H1 (cell line): ENCODE data around the gene SPAAR. TPM values are rescaled to one million over a fixed set of nuclear protein-coding genes. Genes with fewer than 3 reads are reported as not detected.

Experiments
- CTCF ChIA-PET: fragments of 300-600 bp; sonication (Branson Sonifier 250); formaldehyde crosslinking; loops from one replicate; lab custom pipeline; 2021; ENCODE audit not compliant: partially characterized antibody; lab: Charles Lee
- POLR2A ChIA-PET: fragments of 300-600 bp; sonication (Branson Sonifier 250); formaldehyde crosslinking; loops from one replicate; lab custom pipeline; 2021; ENCODE audit warnings: inconsistent platforms; ENCODE audit not compliant: partially characterized antibody; lab: Charles Lee
- DNase-seq, 2 experiments: peaks; one replicate each; pipeline versions ENCODE4 v3.0.0 to v3.0.0-alpha.2; 2010 to 2022; ENCODE audit warnings: low spot score in 2 of 2, low read depth in 1 of 2, mixed read lengths in 1 of 2
- FAIRE-seq: peaks from 2 replicates; lab custom pipeline; 2011; peaks lifted over from hg19 to GRCh38; lab: Jason Lieb, UNC
- H2AFZ ChIP-seq: 2 replicates; pipeline ENCODE4 v1.8.1; 2012; ENCODE audit warnings: low read length, inconsistent platforms
- H2AK5ac ChIP-seq: 2 replicates; pipeline ENCODE4 v1.6.1; 2013; ENCODE audit warnings: low read depth, low read length
- H2BK120ac ChIP-seq: replicated peaks from 2 replicates; pipeline ENCODE3; 2013; ENCODE audit warnings: low read depth, low read length, inconsistent platforms
- H2BK12ac ChIP-seq: 2 replicates; pipeline ENCODE4 v1.6.1; 2013; ENCODE audit warnings: low read depth, low read length
- H2BK15ac ChIP-seq: 2 replicates; pipeline ENCODE4 v1.6.1; 2013; ENCODE audit warnings: low read length
- H2BK20ac ChIP-seq: 2 replicates; pipeline ENCODE4 v1.6.1; 2013; ENCODE audit warnings: low read length
- H2BK5ac ChIP-seq: 2 replicates; pipeline ENCODE4 v1.6.1; 2013; ENCODE audit warnings: low read depth, low read length
- H3K14ac ChIP-seq: 2 replicates; pipeline ENCODE4 v1.6.1; 2013; ENCODE audit warnings: inconsistent platforms; ENCODE audit not compliant: insufficient read length
- H3K18ac ChIP-seq: 2 replicates; pipeline ENCODE4 v1.6.1; 2013; ENCODE audit warnings: low read length; ENCODE audit errors: extremely low read depth
- H3K23ac ChIP-seq: 2 replicates; pipeline ENCODE4 v1.6.1; 2013; ENCODE audit warnings: inconsistent platforms; ENCODE audit not compliant: insufficient read length
- H3K23me2 ChIP-seq: 2 replicates; pipeline ENCODE4 v1.6.1; 2013; ENCODE audit warnings: low read depth, low read length
- H3K27ac ChIP-seq: 2 replicates; pipeline ENCODE4 v1.6.1; 2011; ENCODE audit warnings: low read depth, low read length, inconsistent platforms
- H3K27me3 ChIP-seq, 4 experiments: replicated peaks in 1 of 4; 1 replicate in 1 of 4; 2 replicates in 3 of 4; pipeline versions ENCODE4 v1.6.1 to v1.8.1; 2011 to 2013; ENCODE audit warnings: low read length in 3 of 4, mild to moderate bottlenecking in 3 of 4, inconsistent platforms in 2 of 4, mixed read lengths in 2 of 4, moderate library complexity in 1 of 4; ENCODE audit not compliant: control insufficient read depth in 3 of 4, insufficient read depth in 3 of 4; ENCODE audit errors: extremely low read depth in 1 of 4
- H3K36me3 ChIP-seq, 4 experiments: 2 replicates each; pipeline versions ENCODE4 v1.6.1 to v1.8.1; 2011 to 2013; ENCODE audit warnings: mild to moderate bottlenecking in 4 of 4, low read length in 3 of 4, moderate library complexity in 2 of 4, control low read depth in 1 of 4, inconsistent platforms in 1 of 4; ENCODE audit not compliant: insufficient read depth in 4 of 4, control insufficient read depth in 2 of 4
- H3K4ac ChIP-seq: replicated peaks from 2 replicates; pipeline ENCODE3; 2013; ENCODE audit warnings: low read length, low read depth, mixed read lengths, inconsistent platforms; ENCODE audit not compliant: insufficient read length
- H3K4me1 ChIP-seq, 4 experiments: replicated peaks in 1 of 4; 1 replicate in 1 of 4; 2 replicates in 3 of 4; pipeline versions ENCODE4 v1.6.1 to v1.8.1; 2011 to 2013; ENCODE audit warnings: low read length in 3 of 4, inconsistent platforms in 2 of 4, mixed read lengths in 1 of 4; ENCODE audit not compliant: insufficient read depth in 4 of 4, control insufficient read depth in 3 of 4
- H3K4me2 ChIP-seq, 2 experiments: 2 replicates each; pipeline versions ENCODE4 v1.6.1 to v1.8.1; 2011 to 2013; ENCODE audit warnings: low read depth in 2 of 2, low read length in 2 of 2, control low read depth in 1 of 2, inconsistent platforms in 1 of 2, mild to moderate bottlenecking in 1 of 2; ENCODE audit not compliant: insufficient read depth in 1 of 2
- H3K4me3 ChIP-seq, 4 experiments: fragments of 200-600, 300-600 bp in 1 of 4; sonication (generic), shearing (Covaris generic), sonication (Bioruptor Twin) in 1 of 4; 2 replicates each; pipeline versions ENCODE4 v1.5.1 to v1.8.1; 2011 to 2016; ENCODE audit warnings: low read length in 4 of 4, low read depth in 3 of 4, control low read depth in 2 of 4, inconsistent platforms in 2 of 4, mild to moderate bottlenecking in 2 of 4, mixed read lengths in 1 of 4, moderate library complexity in 1 of 4; ENCODE audit not compliant: insufficient read depth in 2 of 4; ENCODE audit errors: extremely low read depth in 1 of 4
- H3K56ac ChIP-seq: replicated peaks from 2 replicates; pipeline ENCODE3; 2013; ENCODE audit warnings: low read depth, mild to moderate bottlenecking, mixed read lengths, low read length, inconsistent platforms; ENCODE audit not compliant: insufficient read length
- H3K79me1 ChIP-seq: 2 replicates; pipeline ENCODE4 v1.6.1; 2013; ENCODE audit warnings: low read depth, low read length, control low read depth
- H3K79me2 ChIP-seq, 2 experiments: 2 replicates each; pipeline versions ENCODE4 v1.6.1 to v1.8.1; 2012 to 2013; ENCODE audit warnings: low read length in 2 of 2, mild to moderate bottlenecking in 2 of 2, inconsistent platforms in 1 of 2; ENCODE audit not compliant: insufficient read depth in 2 of 2, control insufficient read depth in 1 of 2
- H3K9ac ChIP-seq, 4 experiments: replicated peaks in 1 of 4; 1 replicate in 1 of 4; 2 replicates in 3 of 4; pipeline versions ENCODE4 v1.6.1 to v1.8.1; 2011 to 2013; ENCODE audit warnings: low read depth in 3 of 4, low read length in 3 of 4, control low read depth in 2 of 4, mild to moderate bottlenecking in 2 of 4, moderate library complexity in 2 of 4, inconsistent platforms in 1 of 4; ENCODE audit errors: extremely low read depth in 1 of 4
- H3K9me3 ChIP-seq, 2 experiments: 2 replicates each; pipeline versions ENCODE4 v1.6.1 to v1.8.1; 2012 to 2013; ENCODE audit warnings: mild to moderate bottlenecking in 2 of 2, moderate library complexity in 2 of 2, control low read depth in 1 of 2, inconsistent platforms in 1 of 2, low read depth in 1 of 2, low read length in 1 of 2, mixed read lengths in 1 of 2; ENCODE audit not compliant: insufficient read depth in 2 of 2
- H4K20me1 ChIP-seq, 2 experiments: replicated peaks in 1 of 2; 2 replicates each; pipeline versions ENCODE3 to v1.8.1; 2011 to 2013; ENCODE audit warnings: inconsistent platforms in 2 of 2, low read length in 2 of 2, mild to moderate bottlenecking in 1 of 2; ENCODE audit not compliant: insufficient read depth in 2 of 2, control insufficient read depth in 1 of 2
- H4K5ac ChIP-seq: 2 replicates; pipeline ENCODE4 v1.6.1; 2013; ENCODE audit warnings: low read length, low read depth, mixed read lengths, inconsistent platforms; ENCODE audit not compliant: insufficient read length
- H4K8ac ChIP-seq: 2 replicates; pipeline ENCODE4 v1.8.0; 2013; ENCODE audit warnings: mild to moderate bottlenecking, moderate library complexity, low read length, inconsistent platforms; ENCODE audit not compliant: insufficient read depth; ENCODE audit errors: extremely low read depth
- H4K91ac ChIP-seq: replicated peaks from 2 replicates; pipeline ENCODE3; 2013; ENCODE audit warnings: low read length, mixed read lengths, inconsistent platforms; ENCODE audit not compliant: insufficient read length
- BCL11A ChIP-seq, 2 experiments: IDR thresholded peaks; one replicate each; pipeline ENCODE4 v1.6.1; 2011; ENCODE audit warnings: low read depth in 2 of 2, low read length in 2 of 2, mild to moderate bottlenecking in 2 of 2
- CBX5 ChIP-seq: fragments of 300-800, 300-1000 bp; sonication (generic); IDR thresholded peaks from 2 replicates; pipeline ENCODE4 v1.7.1; 2016; ENCODE audit warnings: antibody characterized with exemption, low read length, low read depth
- HDAC6 ChIP-seq: IDR thresholded peaks from one replicate; pipeline ENCODE4 v1.7.1; 2012; ENCODE audit warnings: low read depth, mild to moderate bottlenecking, inconsistent platforms, low read length, moderate library complexity
- TCF12 ChIP-seq: IDR thresholded peaks from 2 replicates; pipeline ENCODE4 v1.6.1; 2011; ENCODE audit warnings: low read depth, mild to moderate bottlenecking, low read length
- TEAD4 ChIP-seq: IDR thresholded peaks from 2 replicates; pipeline ENCODE4 v1.6.1; 2012; ENCODE audit warnings: low read depth, low read length, inconsistent platforms, mixed read lengths
- WGBS, 2 experiments: shearing (Covaris generic) in 1 of 2; methylation state at CpG; one replicate each; pipeline versions ENCODE4 v1.1.6 to v1.1.7; 2013 to 2015; ENCODE audit warnings: low lambda C conversion rate in 2 of 2, mixed read lengths in 2 of 2, inconsistent platforms in 1 of 2, low coverage in 1 of 2, missing lambda C conversion rate in 1 of 2; ENCODE audit not compliant: insufficient replicate concordance in 2 of 2, insufficient coverage in 1 of 2, insufficient read length in 1 of 2; ENCODE audit errors: extremely low coverage in 1 of 2, missing lambda C conversion rate in 1 of 2; 5-methylcytosine and 5-hydroxymethylcytosine counted together
- polyA plus RNA-seq, 7 experiments: library from polyadenylated mRNA; depleted of rRNA in 3 of 7; stranded (reverse) in 5 of 7; unstranded in 2 of 7; fragments of >200 nt in 5 of 7; fragments of 200-250 nt in 2 of 7; gene quantifications; 1 replicate in 5 of 7; 2 replicates in 1 of 7; 4 replicates in 1 of 7; pipeline versions ENCODE4 v1.2.1 to v1.2.3, GENCODE V29; 2011 to 2013; ENCODE audit warnings: missing spikeins in 2 of 7, mixed read lengths in 2 of 7
- total RNA-seq: library from RNA; stranded (reverse); fragmentation: NEBNext Ultra II Directional; extraction: Animal tissue kit (Norgen Biotek cat#: 25700); gene quantifications from 2 replicates; pipeline ENCODE4 v1.2.1, GENCODE V29; 2021

Gene SPAAR
- total and polyA plus RNA-seq, 2 of the 8 experiments (the other 6 are each of a cell fraction or from before 2014, with no cell fraction given) = 0.27 TPM; not detected in 1

GRCh38 chr9:35859990-35860339 lies 49.3 kb upstream of the SPAAR start:
- H3K23ac ChIP-seq = no peak overlapping the region
- DNase-seq (peak in 1 of 2 experiments; percentile 32), FAIRE-seq (no peak)
- H4K8ac ChIP-seq = no peak overlapping the region
- no peak overlapping the region for H4K5ac ChIP-seq
- H3K4ac ChIP-seq = no peak overlapping the region
- no peak overlapping the region for H2AFZ ChIP-seq
- ChIA-PET CTCF (interaction anchor here (0.7 to 5.9 kb wide), 6 partner anchors 20 to 134 kb away, joined by 3 to 31 read pairs (median 4); no protein-coding TSS in a partner anchor), POLR2A (interaction anchor here (1.2 to 7.4 kb wide), 2 partner anchors 10 to 14 kb away, joined by 3 to 43 read pairs; no protein-coding TSS in a partner anchor)
- no peak overlapping the region for H2AK5ac ChIP-seq
- no peak overlapping the region for H3K4me3 ChIP-seq
- no peaks in the 10 kb centered on the region for H3K79me2 ChIP-seq
- H4K20me1 ChIP-seq = peaks cover 0 to 2% of the 10 kb centered on the region in 2 experiments
- TF ChIP-seq HDAC6 = no peak
- TF ChIP-seq BCL11A (IDR thresholded peaks at IDR 0.05; ENCODE audit: low read depth in 2 of 2, low read length in 2 of 2) = no peak
- TF ChIP-seq TEAD4 = no peak
- TF ChIP-seq CBX5 = no peak
- no peak for TF ChIP-seq TCF12
- H3K23me2 ChIP-seq = no peaks in the 10 kb centered on the region; the same call in 1 of the 2 replicates
- H3K4me2 ChIP-seq = no peak overlapping the region
- no peak overlapping the region for H2BK5ac ChIP-seq
- no peak overlapping the region for H4K91ac ChIP-seq
- no peaks in the 10 kb centered on the region for H3K4me1 ChIP-seq
- H3K14ac ChIP-seq = no peak overlapping the region
- peaks cover 0 to 2% (median 0%) of the 10 kb centered on the region in 4 experiments; a peak in 1 of 7 replicates for H3K27me3 ChIP-seq
- no peaks in the 10 kb centered on the region for H3K36me3 ChIP-seq
- no peaks in the 10 kb centered on the region for H3K9me3 ChIP-seq
- H2BK12ac ChIP-seq = no peak overlapping the region
- no peak overlapping the region for H2BK20ac ChIP-seq
- no peak overlapping the region for H3K27ac ChIP-seq
- H3K79me1 ChIP-seq = no peaks in the 10 kb centered on the region
- H2BK15ac ChIP-seq = no peak overlapping the region
- no peak overlapping the region for H2BK120ac ChIP-seq
- no peak overlapping the region for H3K9ac ChIP-seq
- no peak overlapping the region for H3K56ac ChIP-seq
- WGBS, 2 experiments = 80% methylated on average over 3 of the region's 3 CpGs; no CpG with 5 or more reads in 1 of the 2 experiments
- H3K18ac ChIP-seq = no peak overlapping the region
